Measurements from ENCODE around the gene CCDC154. TPM values are rescaled to one million over a fixed set of nuclear protein-coding genes. Genes with fewer than 3 reads are reported as not detected.

The CCDC154 gene
- total RNA-seq, 1 experiment from 2014 or later: 3.2 TPM

- Mint-ChIP-seq H3K9me3 (ENCODE audit: low read depth, unreplicated experiment) (no peaks in the 10 kb centered on the region), H3K4me1 (ENCODE audit: low read depth, unreplicated experiment) (peaks cover 7% of the 10 kb centered on the region), H3K27ac (ENCODE audit: unreplicated experiment) (peak overlapping the region; percentile 96), H3K27me3 (ENCODE audit: unreplicated experiment) (peaks cover 3% of the 10 kb centered on the region), H3K36me3 (ENCODE audit: insufficient read depth, unreplicated experiment) (peaks cover 25% of the 10 kb centered on the region), H3K4me3 (ENCODE audit: low read depth, unreplicated experiment) (peak overlapping the region; percentile 85)
- no peak for DNase-seq
- no peak for TF ChIP-seq CTCF (IDR thresholded peaks at IDR 0.05; ENCODE audit: unreplicated experiment)
- BruUV-seq (replicated peaks): no TSS peak
- CTCF ChIA-PET: interaction anchor here (0.6 to 1.0 kb wide), 3 partner anchors 17 to 76 kb away, joined by 3 to 4 read pairs (median 4); no protein-coding TSS in a partner anchor
- intact Hi-C loops (cut with micrococcal nuclease; ENCODE audit: unreplicated experiment): no loop called here
These were observed 47.9 kb upstream of the CCDC154 start for GRCh38 chr16:1492082-1492922.

- peaks cover 7% of the 10 kb centered on the region for H3K4me1 Mint-ChIP-seq (ENCODE audit: low read depth, unreplicated experiment)
- H3K36me3 Mint-ChIP-seq (ENCODE audit: insufficient read depth, unreplicated experiment): peaks cover 25% of the 10 kb centered on the region
- CTCF ChIA-PET: interaction anchor here (0.5 to 0.6 kb wide), 2 partner anchors 28 to 70 kb away, joined by 3 to 6 read pairs; no protein-coding TSS in a partner anchor
- no peak overlapping the region for H3K27ac Mint-ChIP-seq (ENCODE audit: unreplicated experiment)
- peaks cover 13% of the 10 kb centered on the region for H3K27me3 Mint-ChIP-seq (ENCODE audit: unreplicated experiment)
- no TSS peak for BruUV-seq (replicated peaks)
- intact Hi-C loops (cut with micrococcal nuclease; ENCODE audit: unreplicated experiment): no loop called here
- no peaks in the 10 kb centered on the region for H3K9me3 Mint-ChIP-seq (ENCODE audit: low read depth, unreplicated experiment)
- no peak for DNase-seq
- no peak overlapping the region for H3K4me3 Mint-ChIP-seq (ENCODE audit: low read depth, unreplicated experiment)
- no peak for TF ChIP-seq CTCF (IDR thresholded peaks at IDR 0.05; ENCODE audit: unreplicated experiment)
These were observed 47.0 kb upstream of the CCDC154 start for GRCh38 chr16:1491327-1491726.

GRCh38 chr16:1489077-1489476 lies 44.7 kb upstream of the CCDC154 start:
- Mint-ChIP-seq H3K27me3 (ENCODE audit: unreplicated experiment) (peaks cover 24% of the 10 kb centered on the region), H3K4me3 (ENCODE audit: low read depth, unreplicated experiment) (no peak overlapping the region), H3K27ac (ENCODE audit: unreplicated experiment) (no peak overlapping the region), H3K36me3 (ENCODE audit: insufficient read depth, unreplicated experiment) (peaks cover 16% of the 10 kb centered on the region), H3K9me3 (ENCODE audit: low read depth, unreplicated experiment) (no peaks in the 10 kb centered on the region), H3K4me1 (ENCODE audit: low read depth, unreplicated experiment) (peaks cover 7% of the 10 kb centered on the region)
- BruUV-seq (replicated peaks): no TSS peak
- no peak for DNase-seq
- no peak for TF ChIP-seq CTCF (IDR thresholded peaks at IDR 0.05; ENCODE audit: unreplicated experiment)
- CTCF ChIA-PET: interaction anchor here (0.6 kb wide), 1 partner anchor 459 kb away, joined by 4 read pairs; no protein-coding TSS in a partner anchor
- intact Hi-C loops (cut with micrococcal nuclease; ENCODE audit: unreplicated experiment): no loop called here

- TF ChIP-seq CTCF (IDR thresholded peaks at IDR 0.05; ENCODE audit: unreplicated experiment): no peak
- Mint-ChIP-seq H3K27me3 (ENCODE audit: unreplicated experiment) (peaks cover 29% of the 10 kb centered on the region), H3K9me3 (ENCODE audit: low read depth, unreplicated experiment) (no peaks in the 10 kb centered on the region), H3K36me3 (ENCODE audit: insufficient read depth, unreplicated experiment) (peaks cover 11% of the 10 kb centered on the region), H3K4me1 (ENCODE audit: low read depth, unreplicated experiment) (peaks cover 7% of the 10 kb centered on the region), H3K27ac (ENCODE audit: unreplicated experiment) (no peak within 1 kb of the TSS), H3K4me3 (ENCODE audit: low read depth, unreplicated experiment) (no peak within 1 kb of the TSS)
- BruUV-seq (replicated peaks): no TSS peak
- intact Hi-C loops (cut with micrococcal nuclease; ENCODE audit: unreplicated experiment): no loop called here
- CTCF ChIA-PET: interaction anchor here (0.6 kb wide), 1 partner anchor 458 kb away, joined by 4 read pairs; no protein-coding TSS in a partner anchor
- DNase-seq: no peak
These were observed 44.3 kb upstream of the CCDC154 start, which contains the start of gene PTX4 for GRCh38 chr16:1488619-1489018. PTX4 (minus strand) TSS chr16:1488944; CDS start chr16:1488909, 35 bp downstream.

Measured in Calu3 (cell line).